ENCODE data around the gene AP1S3. TPM values are rescaled to one million over a fixed set of nuclear protein-coding genes. Genes with fewer than 3 reads are reported as not detected.
"Not testable (repeated sequence)": the region's sequence is repeated elsewhere in the genome, so short reads cannot be mapped to it uniquely, and the experiment has no call there.

Gene AP1S3
- total RNA-seq, 1 donor from 2014 or later, result 0.47 TPM

DNA sequence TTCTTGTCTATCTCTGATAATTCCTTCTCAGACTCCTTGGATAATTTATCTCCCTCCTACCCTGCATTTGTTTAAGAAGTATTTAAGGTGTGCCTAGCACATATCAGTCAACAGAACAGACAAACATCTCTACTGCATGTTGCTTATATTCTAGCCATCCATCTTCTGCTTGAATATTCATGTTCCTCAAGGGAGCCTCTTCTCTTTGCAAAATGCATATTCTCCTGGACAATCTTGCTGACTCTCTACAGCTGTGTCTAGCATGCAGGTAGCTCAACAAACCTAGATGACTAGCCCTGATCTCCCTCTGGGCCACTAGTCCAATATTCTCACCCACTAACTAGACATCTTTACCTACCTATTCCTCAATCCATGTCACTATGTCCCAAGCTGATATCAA lies 70.0 kb downstream of the AP1S3 start:
- DNase-seq, result no peak
- intact Hi-C loops (cut with micrococcal nuclease), result no loop called here
- TF ChIP-seq, protein P1, sequence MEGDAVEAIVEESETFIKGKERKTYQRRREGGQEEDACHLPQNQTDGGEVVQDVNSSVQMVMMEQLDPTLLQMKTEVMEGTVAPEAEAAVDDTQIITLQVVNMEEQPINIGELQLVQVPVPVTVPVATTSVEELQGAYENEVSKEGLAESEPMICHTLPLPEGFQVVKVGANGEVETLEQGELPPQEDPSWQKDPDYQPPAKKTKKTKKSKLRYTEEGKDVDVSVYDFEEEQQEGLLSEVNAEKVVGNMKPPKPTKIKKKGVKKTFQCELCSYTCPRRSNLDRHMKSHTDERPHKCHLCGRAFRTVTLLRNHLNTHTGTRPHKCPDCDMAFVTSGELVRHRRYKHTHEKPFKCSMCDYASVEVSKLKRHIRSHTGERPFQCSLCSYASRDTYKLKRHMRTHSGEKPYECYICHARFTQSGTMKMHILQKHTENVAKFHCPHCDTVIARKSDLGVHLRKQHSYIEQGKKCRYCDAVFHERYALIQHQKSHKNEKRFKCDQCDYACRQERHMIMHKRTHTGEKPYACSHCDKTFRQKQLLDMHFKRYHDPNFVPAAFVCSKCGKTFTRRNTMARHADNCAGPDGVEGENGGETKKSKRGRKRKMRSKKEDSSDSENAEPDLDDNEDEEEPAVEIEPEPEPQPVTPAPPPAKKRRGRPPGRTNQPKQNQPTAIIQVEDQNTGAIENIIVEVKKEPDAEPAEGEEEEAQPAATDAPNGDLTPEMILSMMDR (IDR thresholded peaks at IDR 0.05; ENCODE audit: borderline replicate concordance), result no peak
- no peaks in the 10 kb centered on the region for H3K9me3 ChIP-seq (replicated peaks)
- no peak overlapping the region for H3K4me3 ChIP-seq
- H3K27me3 ChIP-seq (ENCODE audit: low read depth), result no peaks in the 10 kb centered on the region
- H3K36me3 ChIP-seq, result no peaks in the 10 kb centered on the region
- H3K4me1 ChIP-seq, result no peaks in the 10 kb centered on the region
- no peak overlapping the region for H3K27ac ChIP-seq (replicated peaks)

DNA sequence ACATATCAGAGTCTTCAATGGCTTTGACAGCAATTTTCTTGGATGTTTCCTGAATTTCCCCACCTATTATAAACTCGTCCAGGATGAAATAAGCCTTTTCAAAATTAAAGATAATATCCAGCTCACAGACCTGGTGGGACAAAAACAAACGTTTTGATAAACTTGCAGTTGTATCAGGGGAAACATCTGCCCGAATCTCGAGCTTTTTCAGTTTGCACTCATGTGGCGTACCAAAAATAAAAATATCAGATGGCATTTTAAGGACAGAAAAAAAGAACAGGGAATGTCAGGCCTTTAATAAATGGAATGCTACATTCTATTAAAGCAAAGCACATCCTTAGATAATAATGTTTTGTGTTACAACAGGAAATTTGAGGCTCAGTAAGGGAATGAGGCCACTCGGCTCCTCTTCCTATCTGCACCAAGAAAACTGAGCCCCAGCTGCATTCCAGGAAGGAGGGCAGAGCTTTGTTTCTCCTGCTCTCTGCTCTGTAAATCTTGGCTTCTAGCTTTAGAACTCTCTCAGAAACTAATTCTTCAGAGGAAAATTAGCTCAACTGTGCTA lies 72.1 kb downstream of the AP1S3 start:
- Histone ChIP-seq H3K9me3 (replicated peaks) (no peaks in the 10 kb centered on the region), H3K4me3 (no peak overlapping the region), H3K4me1 (no peaks in the 10 kb centered on the region), H3K36me3 (no peaks in the 10 kb centered on the region), H3K27ac (replicated peaks) (no peak overlapping the region), H3K27me3 (ENCODE audit: low read depth) (no peaks in the 10 kb centered on the region)
- intact Hi-C loops (cut with micrococcal nuclease), result no loop called here
- DNase-seq, result no peak
- TF ChIP-seq, protein P1 (IDR thresholded peaks at IDR 0.05; ENCODE audit: borderline replicate concordance), result no peak

DNA sequence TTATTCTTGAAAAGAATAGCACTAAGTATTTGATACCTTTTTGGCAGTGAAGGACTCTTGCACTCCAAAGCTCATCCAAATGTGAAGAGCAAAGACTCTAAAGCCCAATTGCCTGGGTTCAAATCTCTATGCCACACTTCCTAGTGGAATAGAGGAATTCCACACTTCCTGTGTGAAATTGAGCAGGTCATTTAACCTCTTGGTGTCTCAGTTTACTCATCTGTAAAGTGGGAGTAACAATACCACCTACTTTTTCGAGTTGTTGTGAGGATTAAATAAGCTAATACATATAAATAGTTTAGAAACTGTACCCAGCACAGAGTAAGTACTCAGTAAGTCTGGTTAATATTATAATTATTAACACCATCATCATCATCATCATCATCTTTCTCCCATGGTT lies 72.6 kb downstream of the AP1S3 start:
- no peaks in the 10 kb centered on the region for H3K27me3 ChIP-seq (ENCODE audit: low read depth)
- H3K27ac ChIP-seq (replicated peaks), result no peak overlapping the region
- TF ChIP-seq, protein P1 (IDR thresholded peaks at IDR 0.05; ENCODE audit: borderline replicate concordance), result no peak
- no peaks in the 10 kb centered on the region for H3K4me1 ChIP-seq
- no peaks in the 10 kb centered on the region for H3K36me3 ChIP-seq
- H3K9me3 ChIP-seq (replicated peaks), result no peaks in the 10 kb centered on the region
- no peak overlapping the region for H3K4me3 ChIP-seq
- DNase-seq, result no peak
- intact Hi-C loops (cut with micrococcal nuclease), result no loop called here

DNA sequence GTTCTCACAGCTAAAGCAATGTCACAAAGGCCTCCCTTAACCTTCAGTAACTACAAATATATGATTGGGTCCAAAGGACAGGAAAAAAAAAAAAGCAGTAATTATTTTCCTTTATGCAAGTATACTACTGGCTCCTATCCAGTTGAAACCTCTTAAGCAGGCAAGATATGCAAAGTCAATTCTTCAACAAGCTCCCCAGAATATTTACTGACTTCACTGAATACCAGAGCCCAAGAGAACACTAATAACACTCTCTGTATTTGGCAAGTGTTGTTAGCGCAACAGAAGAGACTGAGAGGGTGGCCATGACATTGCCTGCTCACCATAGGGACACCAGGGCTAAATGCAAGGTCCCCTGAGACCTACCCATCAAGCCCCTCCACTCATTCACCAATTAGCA lies 74.5 kb downstream of the AP1S3 start:
- DNase-seq, result no peak
- Histone ChIP-seq H3K4me3 (no peak overlapping the region), H3K4me1 (no peaks in the 10 kb centered on the region), H3K27me3 (ENCODE audit: low read depth) (no peaks in the 10 kb centered on the region), H3K36me3 (no peaks in the 10 kb centered on the region), H3K27ac (replicated peaks) (no peak overlapping the region), H3K9me3 (replicated peaks) (no peaks in the 10 kb centered on the region)
- intact Hi-C loops (cut with micrococcal nuclease), result no loop called here
- TF ChIP-seq, protein P1 (IDR thresholded peaks at IDR 0.05; ENCODE audit: borderline replicate concordance), result no peak

DNA sequence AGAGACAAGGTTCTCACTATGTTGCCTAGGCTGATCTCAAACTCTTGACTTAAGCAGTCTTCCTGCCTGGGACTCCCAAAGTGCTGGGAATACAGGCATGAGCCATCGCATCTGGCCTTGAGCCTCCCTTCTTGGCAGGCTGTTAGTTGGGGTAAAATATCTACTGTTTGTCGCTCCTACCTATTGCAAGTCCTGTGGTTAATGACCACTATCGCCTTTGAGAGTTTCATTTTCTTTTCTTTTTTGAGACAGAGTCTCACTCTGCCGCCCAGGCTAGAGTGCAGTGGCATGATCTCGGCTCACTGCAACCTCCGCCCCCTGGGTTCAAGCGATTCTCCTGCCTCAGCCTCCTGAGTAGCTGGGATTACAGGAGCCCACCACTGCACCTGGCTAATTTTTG lies 75.6 kb downstream of the AP1S3 start:
- H3K4me1 ChIP-seq; H3K9me3 ChIP-seq (replicated peaks); H3K27ac ChIP-seq (replicated peaks); H3K4me3 ChIP-seq; DNase-seq; intact Hi-C loops (cut with micrococcal nuclease); H3K27me3 ChIP-seq (ENCODE audit: low read depth); H3K36me3 ChIP-seq: not testable (repeated sequence)

DNA sequence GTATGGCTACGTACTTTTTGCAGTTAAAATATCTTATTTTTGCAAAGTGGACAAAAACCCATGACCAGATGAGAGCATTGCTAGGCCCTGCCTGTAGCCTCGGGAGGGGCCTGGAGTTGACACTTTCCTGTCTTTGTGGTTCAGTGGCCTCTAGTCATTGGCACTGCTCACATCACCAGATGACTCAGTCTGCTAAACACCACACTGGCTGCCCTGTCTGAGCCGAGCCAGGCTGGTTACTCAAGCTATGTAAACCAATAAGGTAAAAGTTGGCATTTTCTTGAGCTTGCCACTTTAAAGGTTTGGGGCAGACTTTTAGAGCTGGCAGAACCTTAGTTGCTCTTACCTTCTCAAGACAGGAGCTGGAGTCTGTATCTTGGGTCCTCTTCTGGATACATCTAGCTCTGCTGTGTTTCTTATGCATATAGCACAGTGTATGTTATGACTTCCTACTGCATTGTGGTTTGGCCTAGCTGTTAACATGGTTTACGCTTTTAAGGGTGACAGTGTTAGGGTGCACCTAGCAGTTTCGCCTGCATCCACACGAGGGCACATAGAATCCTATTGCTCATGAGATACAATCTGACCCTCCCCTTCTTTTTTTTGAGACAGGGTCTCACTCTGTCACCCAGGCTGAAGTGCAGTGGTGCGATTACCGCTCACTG lies 76.4 kb downstream of the AP1S3 start:
- no peak for DNase-seq
- H3K4me1 ChIP-seq, result no peaks in the 10 kb centered on the region
- H3K27me3 ChIP-seq (ENCODE audit: low read depth), result no peaks in the 10 kb centered on the region
- TF ChIP-seq, protein P1 (IDR thresholded peaks at IDR 0.05; ENCODE audit: borderline replicate concordance), result no peak
- intact Hi-C loops (cut with micrococcal nuclease), result no loop called here
- no peaks in the 10 kb centered on the region for H3K9me3 ChIP-seq (replicated peaks)
- no peaks in the 10 kb centered on the region for H3K36me3 ChIP-seq
- no peak overlapping the region for H3K27ac ChIP-seq (replicated peaks)
- H3K4me3 ChIP-seq, result no peak overlapping the region

All from left ventricle myocardium inferior (tissue), 1 donor.